Mesenchymal stem cell (in vitro differentiated cells and primary cell): Measurements from ENCODE around the gene SPG11.

ENCODE experiments used
- DNase-seq: peaks from one replicate; pipeline ENCODE4 v3.0.0-alpha.2; 2013
- H2AFZ ChIP-seq: one replicate; pipeline ENCODE4 v1.6.1; 2013; ENCODE audit warnings: low read depth, mild to moderate bottlenecking, control low read depth, inconsistent platforms, low read length, moderate library complexity
- H2AK5ac ChIP-seq: 2 replicates; pipeline ENCODE4 v1.6.1; 2013; ENCODE audit warnings: low read length, moderate library complexity, mild to moderate bottlenecking, inconsistent platforms; ENCODE audit not compliant: severe bottlenecking
- H2BK120ac ChIP-seq: one replicate; pipeline ENCODE4 v1.6.1; 2013; ENCODE audit warnings: low read depth, mild to moderate bottlenecking, inconsistent platforms, low read length, moderate library complexity
- H2BK12ac ChIP-seq, 2 experiments: one replicate each; pipeline ENCODE4 v1.6.1; 2013; ENCODE audit warnings: inconsistent platforms in 2 of 2, low read length in 2 of 2, mild to moderate bottlenecking in 2 of 2, moderate library complexity in 2 of 2, control low read depth in 1 of 2
- H2BK15ac ChIP-seq: one replicate; pipeline ENCODE4 v1.6.1; 2013; ENCODE audit warnings: mild to moderate bottlenecking, low read depth, inconsistent platforms; ENCODE audit not compliant: poor library complexity, severe bottlenecking
- H2BK5ac ChIP-seq: 2 replicates; pipeline ENCODE4 v1.6.1; 2013; ENCODE audit warnings: low read depth, mild to moderate bottlenecking, low read length, control low read depth, inconsistent platforms; ENCODE audit not compliant: poor library complexity, severe bottlenecking
- H3K14ac ChIP-seq, 2 experiments: one replicate each; pipeline ENCODE4 v1.6.1; 2013; ENCODE audit warnings: inconsistent platforms in 2 of 2, low read length in 2 of 2, control low read depth in 1 of 2, mild to moderate bottlenecking in 1 of 2, moderate library complexity in 1 of 2
- H3K18ac ChIP-seq, 2 experiments: one replicate each; pipeline ENCODE4 v1.6.1; 2013; ENCODE audit warnings: inconsistent platforms in 2 of 2, low read length in 2 of 2, control low read depth in 1 of 2, low read depth in 1 of 2, mild to moderate bottlenecking in 1 of 2
- H3K23ac ChIP-seq, 2 experiments: one replicate each; pipeline ENCODE4 v1.6.1; 2013; ENCODE audit warnings: inconsistent platforms in 2 of 2, low read length in 2 of 2, mild to moderate bottlenecking in 2 of 2, moderate library complexity in 2 of 2, control low read depth in 1 of 2
- H3K27ac ChIP-seq: 2 replicates; pipeline ENCODE4 v1.5.1; 2013; ENCODE audit warnings: mild to moderate bottlenecking, moderate library complexity, low read length, control low read depth, inconsistent platforms; ENCODE audit not compliant: poor library complexity, severe bottlenecking
- H3K27me3 ChIP-seq, 2 experiments: 2 replicates each; pipeline versions ENCODE4 v1.6.1 to v1.7.0; 2013; ENCODE audit warnings: low read length in 2 of 2, mild to moderate bottlenecking in 2 of 2, moderate library complexity in 2 of 2, control low read depth in 1 of 2, inconsistent platforms in 1 of 2; ENCODE audit not compliant: control insufficient read depth in 1 of 2, insufficient read depth in 1 of 2
- H3K36me3 ChIP-seq, 2 experiments: 2 replicates each; pipeline versions ENCODE4 v1.6.1 to v1.7.0; 2013; ENCODE audit warnings: low read length in 2 of 2, control low read depth in 1 of 2, inconsistent platforms in 1 of 2, low read depth in 1 of 2, mild to moderate bottlenecking in 1 of 2; ENCODE audit not compliant: insufficient read depth in 2 of 2, control insufficient read depth in 1 of 2
- H3K4ac ChIP-seq, 2 experiments: one replicate each; pipeline ENCODE4 v1.6.1; 2013; ENCODE audit warnings: inconsistent platforms in 2 of 2, low read length in 2 of 2, mild to moderate bottlenecking in 2 of 2, moderate library complexity in 2 of 2, control low read depth in 1 of 2, low read depth in 1 of 2
- H3K4me1 ChIP-seq: 2 replicates; pipeline ENCODE4 v1.6.1; 2013; ENCODE audit warnings: low read depth, low read length, control low read depth; ENCODE audit not compliant: control insufficient read depth, insufficient read depth
- H3K4me2 ChIP-seq: 2 replicates; pipeline ENCODE4 v1.6.1; 2013; ENCODE audit warnings: low read length, mild to moderate bottlenecking, inconsistent platforms; ENCODE audit not compliant: poor library complexity, severe bottlenecking
- H3K4me3 ChIP-seq, 2 experiments: 2 replicates each; pipeline versions ENCODE4 v1.5.1 to v1.7.0; 2013; ENCODE audit warnings: low read length in 2 of 2, mild to moderate bottlenecking in 2 of 2, control low read depth in 1 of 2, low read depth in 1 of 2; ENCODE audit not compliant: insufficient read depth in 1 of 2
- H3K79me1 ChIP-seq: replicated peaks from 2 replicates; pipeline ENCODE4 v1.6.1; 2013; ENCODE audit warnings: mild to moderate bottlenecking, control low read depth, low read length, inconsistent platforms; ENCODE audit not compliant: poor library complexity, severe bottlenecking
- H3K9ac ChIP-seq: 2 replicates; pipeline ENCODE4 v1.7.0; 2013; ENCODE audit warnings: mild to moderate bottlenecking, low read length, moderate library complexity
- H3K9me3 ChIP-seq: 2 replicates; pipeline ENCODE4 v1.7.0; 2013; ENCODE audit warnings: mild to moderate bottlenecking, low read length; ENCODE audit not compliant: control insufficient read depth
- H4K8ac ChIP-seq: one replicate; pipeline ENCODE4 v1.6.1; 2013; ENCODE audit warnings: inconsistent platforms, mild to moderate bottlenecking, low read length, moderate library complexity
- H4K91ac ChIP-seq: one replicate; pipeline ENCODE4 v1.6.1; 2013; ENCODE audit warnings: mild to moderate bottlenecking, low read length, inconsistent platforms
- WGBS: methylation state at CpG from one replicate; pipeline ENCODE4 v1.1.7; 2013; ENCODE audit warnings: mixed read lengths; 5-methylcytosine and 5-hydroxymethylcytosine counted together

The SPG11 gene

DNA sequence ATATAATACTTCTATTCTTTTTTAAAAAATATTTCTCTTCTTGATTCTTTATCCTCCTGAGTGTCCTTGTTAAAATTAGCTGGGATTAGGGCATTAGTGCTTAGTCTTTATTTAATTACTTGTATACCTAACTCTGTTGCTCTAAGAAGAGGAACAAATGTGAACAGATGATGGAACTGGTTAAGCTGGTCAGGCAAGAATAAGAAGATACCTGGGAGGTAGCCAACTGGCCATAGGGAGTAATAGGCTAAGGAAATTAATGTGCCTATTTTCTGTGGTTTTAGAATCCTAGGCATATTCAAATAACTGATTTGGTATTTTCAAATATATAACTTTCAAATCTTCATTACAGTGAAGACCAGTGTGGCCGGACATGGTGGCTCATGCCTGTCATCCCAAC, 72.1 kb downstream of the SPG11 start:
- no peak overlapping the region for H2BK5ac ChIP-seq
- no peak overlapping the region for H2BK15ac ChIP-seq
- H3K36me3 ChIP-seq: peaks cover 54 to 93% of the 10 kb centered on the region in 2 experiments
- H2AFZ ChIP-seq: no peak overlapping the region
- H3K4me2 ChIP-seq: no peak overlapping the region
- DNase-seq: no peak
- no peak overlapping the region for H2BK12ac ChIP-seq
- WGBS: 100% methylated on average over 1 of the region's 1 CpG
- H4K91ac ChIP-seq: no peak overlapping the region
- H3K9ac ChIP-seq: no peak overlapping the region
- H2BK120ac ChIP-seq: no peak overlapping the region
- no peak overlapping the region for H3K18ac ChIP-seq
- peaks cover 7% of the 10 kb centered on the region for H3K79me1 ChIP-seq
- no peaks in the 10 kb centered on the region for H3K9me3 ChIP-seq
- no peak overlapping the region for H3K14ac ChIP-seq
- H3K4me3 ChIP-seq: no peak overlapping the region
- no peak overlapping the region for H3K23ac ChIP-seq
- no peaks in the 10 kb centered on the region for H3K4me1 ChIP-seq
- H2AK5ac ChIP-seq: no peak overlapping the region
- H3K4ac ChIP-seq: no peak overlapping the region
- H3K27ac ChIP-seq: no peak overlapping the region
- H4K8ac ChIP-seq: no peak overlapping the region
- no peaks in the 10 kb centered on the region for H3K27me3 ChIP-seq

DNA sequence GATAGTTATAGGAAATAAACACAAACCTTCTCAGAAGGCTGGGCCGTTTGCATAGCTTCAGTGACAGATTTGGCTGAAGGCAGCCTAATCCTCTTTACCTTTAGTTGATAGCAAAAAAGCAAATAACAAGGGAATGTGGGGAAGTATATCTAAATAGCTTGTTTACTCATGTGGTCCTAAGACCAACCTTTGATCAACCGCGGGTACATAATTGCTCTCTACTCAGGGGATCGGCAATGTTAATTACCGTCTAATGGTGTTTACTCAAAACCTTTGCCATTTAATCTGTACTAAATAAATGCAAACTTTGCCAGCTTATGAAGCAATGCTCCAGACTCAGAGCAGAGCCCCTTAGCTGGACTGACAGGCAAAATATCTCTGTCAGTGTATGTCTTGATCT, 74.9 kb downstream of the SPG11 start:
- Histone ChIP-seq H2BK120ac (no peak overlapping the region), H3K9ac (no peak overlapping the region), H3K18ac (no peak overlapping the region), H3K36me3 (peaks cover 50 to 94% of the 10 kb centered on the region in 2 experiments), H3K9me3 (no peaks in the 10 kb centered on the region), H3K27me3 (no peaks in the 10 kb centered on the region), H3K4me3 (no peak overlapping the region), H3K79me1 (peaks cover 11% of the 10 kb centered on the region), H4K91ac (no peak overlapping the region), H4K8ac (no peak overlapping the region), H3K27ac (no peak overlapping the region), H3K23ac (no peak overlapping the region), H2BK5ac (no peak overlapping the region), H2AFZ (no peak overlapping the region), H2BK12ac (no peak overlapping the region), H3K4me1 (no peaks in the 10 kb centered on the region), H3K4me2 (no peak overlapping the region), H3K4ac (no peak overlapping the region), H3K14ac (no peak overlapping the region), H2AK5ac (no peak overlapping the region), H2BK15ac (no peak overlapping the region)
- DNase-seq: no peak
- 95% methylated on average over 5 of the region's 5 CpGs for WGBS

DNA sequence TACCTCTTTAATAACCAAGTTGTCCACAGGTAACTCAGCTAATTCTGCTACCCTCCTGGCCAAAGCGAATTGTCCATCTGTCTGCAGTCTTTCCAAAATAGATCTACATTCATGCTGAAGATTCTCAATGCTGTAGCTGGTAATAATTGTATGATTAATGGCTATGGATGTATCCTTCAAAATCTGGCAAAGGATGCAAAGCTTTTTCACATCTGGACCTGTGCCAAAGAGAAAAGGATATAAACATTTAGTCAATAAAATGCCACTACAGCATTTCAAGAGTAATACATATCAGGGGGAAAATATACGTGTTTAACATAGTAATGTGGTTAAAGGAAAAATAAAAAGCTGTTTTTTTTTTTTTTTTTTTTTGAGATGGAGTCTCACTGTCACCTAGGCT, 77.8 kb downstream of the SPG11 start:
- WGBS: 100% methylated on average over 1 of the region's 2 CpGs
- Histone ChIP-seq H3K27me3 (no peaks in the 10 kb centered on the region), H3K23ac (no peak overlapping the region), H3K9ac (no peak overlapping the region), H3K27ac (no peak overlapping the region), H3K36me3 (peaks cover 41 to 92% of the 10 kb centered on the region in 2 experiments), H3K4me1 (no peaks in the 10 kb centered on the region), H3K4me2 (no peak overlapping the region), H2AFZ (no peak overlapping the region), H3K18ac (no peak overlapping the region), H3K14ac (no peak overlapping the region), H2BK120ac (no peak overlapping the region), H2AK5ac (no peak overlapping the region), H2BK5ac (no peak overlapping the region), H2BK15ac (no peak overlapping the region), H3K4ac (no peak overlapping the region), H3K4me3 (no peak overlapping the region), H4K91ac (no peak overlapping the region), H3K9me3 (no peaks in the 10 kb centered on the region), H2BK12ac (no peak overlapping the region), H4K8ac (no peak overlapping the region), H3K79me1 (peaks cover 14% of the 10 kb centered on the region)
- no peak for DNase-seq

DNA sequence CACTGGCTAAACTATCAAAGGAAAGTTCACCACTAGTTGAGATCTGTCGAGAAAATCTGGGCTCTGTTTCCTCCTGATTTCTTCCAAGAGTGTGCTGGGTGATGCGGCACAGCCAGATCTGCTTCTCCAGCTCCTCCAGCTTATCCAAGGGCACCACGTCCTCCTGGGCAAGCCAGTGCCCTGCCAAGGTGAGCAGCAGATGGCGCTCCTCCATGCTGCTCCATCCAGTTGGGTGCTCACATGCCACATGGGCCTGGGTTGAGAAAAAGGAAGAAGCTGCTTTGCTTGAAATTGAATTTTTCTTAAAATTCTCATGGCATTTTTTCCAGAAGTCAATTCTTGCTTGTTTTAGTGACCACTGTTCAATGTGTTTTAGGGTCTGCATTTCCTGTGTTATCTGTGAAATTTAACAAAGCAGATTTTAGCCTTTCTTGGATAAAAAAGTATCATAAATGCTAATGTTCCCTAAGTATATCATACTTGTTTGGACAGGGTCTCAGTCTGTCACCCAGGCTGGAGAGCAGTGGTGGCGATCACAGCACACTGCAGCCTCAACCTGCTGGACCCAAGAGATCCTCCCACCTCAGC, 79.2 kb downstream of the SPG11 start:
- H2BK5ac ChIP-seq: no peak overlapping the region
- peaks cover 14% of the 10 kb centered on the region for H3K79me1 ChIP-seq
- H3K23ac ChIP-seq: no peak overlapping the region
- H3K9ac ChIP-seq: no peak overlapping the region
- no peak overlapping the region for H3K14ac ChIP-seq
- H3K27ac ChIP-seq: no peak overlapping the region
- H2AK5ac ChIP-seq: no peak overlapping the region
- no peak overlapping the region for H2BK120ac ChIP-seq
- H4K91ac ChIP-seq: no peak overlapping the region
- H3K27me3 ChIP-seq: no peaks in the 10 kb centered on the region
- no peak overlapping the region for H2BK12ac ChIP-seq
- peaks cover 33 to 90% of the 10 kb centered on the region in 2 experiments for H3K36me3 ChIP-seq
- H2AFZ ChIP-seq: no peak overlapping the region
- WGBS: 82% methylated on average over 5 of the region's 5 CpGs
- no peak overlapping the region for H3K4me3 ChIP-seq
- no peak overlapping the region for H3K18ac ChIP-seq
- no peak overlapping the region for H3K4me2 ChIP-seq
- H3K4ac ChIP-seq: no peak overlapping the region
- DNase-seq: peak; percentile 23
- no peaks in the 10 kb centered on the region for H3K9me3 ChIP-seq
- H2BK15ac ChIP-seq: no peak overlapping the region
- H3K4me1 ChIP-seq: no peaks in the 10 kb centered on the region
- H4K8ac ChIP-seq: no peak overlapping the region
